Measurements from ENCODE around the gene SEC63. TPM values are rescaled to one million over a fixed set of nuclear protein-coding genes. Genes with fewer than 3 reads are reported as not detected.

Gene SEC63
- polyA plus RNA-seq, 1 of the 3 experiments (the other 2 are of a cell fraction): 13.2 TPM

DNA sequence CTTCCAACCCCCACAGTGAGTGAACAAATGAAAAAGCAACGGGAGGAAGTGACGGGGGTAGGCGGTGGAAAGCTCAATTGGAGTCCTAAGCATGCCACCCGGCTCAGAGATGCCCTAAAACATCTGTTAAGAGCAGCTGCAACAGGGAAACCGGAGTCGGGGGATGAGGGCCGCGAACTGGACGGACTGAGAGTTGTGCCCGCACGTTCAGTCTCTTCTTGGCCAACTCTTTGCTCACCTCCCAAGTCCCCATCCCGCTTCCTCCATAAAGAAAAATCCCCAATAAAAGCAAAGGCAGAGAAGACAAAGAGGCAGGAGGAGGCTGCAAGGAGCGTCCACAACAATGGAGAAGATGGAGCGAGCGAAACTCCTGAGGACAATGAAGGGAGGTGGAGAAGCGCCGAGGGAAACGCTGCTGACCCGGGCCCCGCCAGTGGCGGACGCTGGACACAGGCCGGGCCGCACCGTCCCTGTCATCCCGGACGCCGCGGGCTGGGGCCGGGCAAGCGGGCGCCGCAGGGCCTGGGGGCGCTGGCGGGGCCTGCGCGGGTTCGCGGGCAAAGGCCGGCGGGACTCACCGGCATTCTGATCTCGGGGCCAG, 600 bp downstream of the SEC63 start:
- peak; percentile 75 for DNase-seq
- peak overlapping the region; percentile 78 for H2AFZ ChIP-seq (ENCODE audit: low read depth)
- ChIA-PET CTCF (interaction anchor here (1.0 to 1.2 kb wide), 3 partner anchors 13 to 22 kb away, joined by 3 to 4 read pairs (median 3); no protein-coding TSS in a partner anchor), POLR2A (interaction anchor here (1.0 kb wide), 1 partner anchor 16 kb away, joined by 5 read pairs; no protein-coding TSS in a partner anchor)
- H3K9ac ChIP-seq: peak overlapping the region; percentile 98
- H3K9me3 ChIP-seq: no peaks in the 10 kb centered on the region
- H4K20me1 ChIP-seq (ENCODE audit: insufficient read depth): peaks cover 31% of the 10 kb centered on the region
- H3K4me3 ChIP-seq (ENCODE audit: low read depth in 2 of 2, low read length in 1 of 2): peak overlapping the region; percentile 87 to 99
- peaks cover 8 to 9% of the 10 kb centered on the region in 2 experiments; a peak in 2 of 4 replicates for H3K4me1 ChIP-seq (ENCODE audit: control insufficient read depth in 1 of 2, insufficient read depth in 2 of 2, low read depth in 1 of 2, low read length in 1 of 2)
- peak overlapping the region; percentile 83 for H3K4me2 ChIP-seq
- TF ChIP-seq SIN3A (IDR thresholded peaks at IDR 0.05; ENCODE audit: borderline replicate concordance, low read depth, low read length) (0 out of 2 replicates have a peak, but pooled peaks have one; percentile 14), MXI1 (IDR thresholded peaks at IDR 0.05; ENCODE audit: low read depth, low read length) (peak; percentile 71), GABPA (IDR thresholded peaks at IDR 0.05; ENCODE audit: low read depth) (peak; percentile 40; the same call in 1 of the 2 replicates), CHD2 (IDR thresholded peaks at IDR 0.05; ENCODE audit: low read length, partially characterized antibody) (no peak), POLR2AphosphoS5 (IDR thresholded peaks at IDR 0.05; ENCODE audit: low read depth, low read length) (0 out of 2 replicates have a peak, but pooled peaks have one; percentile 34)
- no peaks in the 10 kb centered on the region for H3K27me3 ChIP-seq (ENCODE audit: insufficient read depth)
- H3F3A ChIP-seq (replicated peaks; ENCODE audit: insufficient read depth): peaks cover 4% of the 10 kb centered on the region
- peaks cover 0 to 3% of the 10 kb centered on the region in 2 experiments for H3K36me3 ChIP-seq (replicated peaks in 1 of 2; ENCODE audit: control insufficient read depth in 1 of 2, insufficient read depth in 2 of 2, low read length in 1 of 2)
- H3K79me2 ChIP-seq (ENCODE audit: insufficient read depth): peaks cover 50% of the 10 kb centered on the region
- WGBS (ENCODE audit: low lambda C conversion rate): 3% methylated on average over 21 of the region's 43 CpGs
- H3K9me2 ChIP-seq: no peaks in the 10 kb centered on the region
- H3K27ac ChIP-seq (ENCODE audit: low read depth in 2 of 2, low read length in 1 of 2): peak overlapping the region; percentile 86 to 92

DNA sequence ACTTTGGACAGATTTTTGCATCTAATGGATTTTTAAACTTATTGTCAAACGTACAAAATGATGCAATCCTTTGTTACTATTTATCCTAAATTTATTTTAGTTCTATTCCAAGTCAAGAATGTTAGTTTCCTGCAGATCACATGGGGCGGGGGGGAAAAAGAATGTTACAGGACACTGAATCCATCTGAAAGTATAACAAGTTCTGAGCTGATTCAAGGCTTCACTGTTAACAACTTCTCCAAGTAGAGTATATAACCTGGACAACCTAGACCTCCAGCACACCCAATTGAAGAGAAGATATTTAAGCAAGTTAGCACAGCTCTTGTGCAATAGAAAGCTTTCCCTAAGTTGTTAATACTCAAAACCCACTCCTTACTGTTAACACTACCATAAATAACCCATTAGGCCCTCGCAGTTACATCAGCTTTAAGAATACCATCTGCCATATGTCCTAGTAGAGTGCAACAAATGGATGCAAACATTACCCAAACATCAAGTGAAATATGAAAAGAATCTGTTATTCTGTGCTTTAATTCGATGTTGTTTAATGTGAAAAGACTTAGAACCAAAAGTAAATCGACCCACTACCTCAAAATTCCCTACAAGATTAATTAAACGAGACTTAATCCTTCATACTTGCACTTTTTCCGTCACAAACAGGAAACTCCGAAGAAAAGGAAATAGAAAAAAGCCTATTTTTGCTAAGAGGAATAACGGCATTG, 1.3 kb downstream of the SEC63 start:
- DNase-seq: peak; percentile 38
- H3K4me2 ChIP-seq: peak overlapping the region; percentile 83
- H3K9ac ChIP-seq: peak overlapping the region; percentile 98
- ChIA-PET CTCF (interaction anchor here (1.0 to 1.1 kb wide), 2 partner anchors 12 to 23 kb away, joined by 3 read pairs; no protein-coding TSS in a partner anchor), POLR2A (no interaction called here)
- peaks cover 4% of the 10 kb centered on the region for H3F3A ChIP-seq (replicated peaks; ENCODE audit: insufficient read depth)
- peaks cover 37% of the 10 kb centered on the region for H4K20me1 ChIP-seq (ENCODE audit: insufficient read depth)
- H3K36me3 ChIP-seq (replicated peaks in 1 of 2; ENCODE audit: control insufficient read depth in 1 of 2, insufficient read depth in 2 of 2, low read length in 1 of 2): peaks cover 0 to 3% of the 10 kb centered on the region in 2 experiments
- H2AFZ ChIP-seq (ENCODE audit: low read depth): peak overlapping the region; percentile 71
- TF ChIP-seq TEAD4 (IDR thresholded peaks at IDR 0.05; ENCODE audit: borderline replicate concordance, insufficient read depth) (no peak), ZBTB33 (IDR thresholded peaks at IDR 0.05; ENCODE audit: borderline replicate concordance, low read depth) (no peak), EP300 (IDR thresholded peaks at IDR 0.05; ENCODE audit: borderline replicate concordance in 1 of 2, low read depth in 1 of 2, low read length in 1 of 2) (no peak), FOXM1 (IDR thresholded peaks at IDR 0.05; ENCODE audit: low read depth) (no peak)
- TF ChIP-seq, protein P1, sequence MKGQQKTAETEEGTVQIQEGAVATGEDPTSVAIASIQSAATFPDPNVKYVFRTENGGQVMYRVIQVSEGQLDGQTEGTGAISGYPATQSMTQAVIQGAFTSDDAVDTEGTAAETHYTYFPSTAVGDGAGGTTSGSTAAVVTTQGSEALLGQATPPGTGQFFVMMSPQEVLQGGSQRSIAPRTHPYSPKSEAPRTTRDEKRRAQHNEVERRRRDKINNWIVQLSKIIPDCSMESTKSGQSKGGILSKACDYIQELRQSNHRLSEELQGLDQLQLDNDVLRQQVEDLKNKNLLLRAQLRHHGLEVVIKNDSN (IDR thresholded peaks at IDR 0.05; ENCODE audit: borderline replicate concordance, low read depth): peak; percentile 34; the same call in 1 of the 2 replicates
- no peaks in the 10 kb centered on the region for H3K9me3 ChIP-seq
- H3K4me3 ChIP-seq (ENCODE audit: low read depth in 2 of 2, low read length in 1 of 2): peak overlapping the region; percentile 87 to 99
- WGBS (ENCODE audit: low lambda C conversion rate): 4% methylated on average over 9 of the region's 9 CpGs
- H3K27me3 ChIP-seq (ENCODE audit: insufficient read depth): no peaks in the 10 kb centered on the region
- H3K27ac ChIP-seq (ENCODE audit: low read depth in 2 of 2, low read length in 1 of 2): peak overlapping the region; percentile 86 to 92
- H3K4me1 ChIP-seq (ENCODE audit: control insufficient read depth in 1 of 2, insufficient read depth in 2 of 2, low read depth in 1 of 2, low read length in 1 of 2): peaks cover 8 to 9% of the 10 kb centered on the region in 2 experiments; a peak in 2 of 4 replicates
- no peaks in the 10 kb centered on the region for H3K9me2 ChIP-seq
- H3K79me2 ChIP-seq (ENCODE audit: insufficient read depth): peaks cover 57% of the 10 kb centered on the region

Data from SK-N-SH (cell line).